Activated T-helper 1 cell treated with anti-CD3 and anti-CD28 coated beads, Interleukin-2, amount 50 U/mL, for 16 hours (primary cell): ENCODE measurements around the gene CHMP1A.
"Not testable (repeated sequence)": the region's sequence is repeated elsewhere in the genome, so short reads cannot be mapped to it uniquely, and the experiment has no call there.

Source experiments
- DNase-seq, 2 donors: peaks; one replicate each; pipeline ENCODE4 v3.0.0-alpha.2; 2020; ENCODE audit warnings: low read depth in 1 of 2, low spot score in 1 of 2

The CHMP1A gene

DNA sequence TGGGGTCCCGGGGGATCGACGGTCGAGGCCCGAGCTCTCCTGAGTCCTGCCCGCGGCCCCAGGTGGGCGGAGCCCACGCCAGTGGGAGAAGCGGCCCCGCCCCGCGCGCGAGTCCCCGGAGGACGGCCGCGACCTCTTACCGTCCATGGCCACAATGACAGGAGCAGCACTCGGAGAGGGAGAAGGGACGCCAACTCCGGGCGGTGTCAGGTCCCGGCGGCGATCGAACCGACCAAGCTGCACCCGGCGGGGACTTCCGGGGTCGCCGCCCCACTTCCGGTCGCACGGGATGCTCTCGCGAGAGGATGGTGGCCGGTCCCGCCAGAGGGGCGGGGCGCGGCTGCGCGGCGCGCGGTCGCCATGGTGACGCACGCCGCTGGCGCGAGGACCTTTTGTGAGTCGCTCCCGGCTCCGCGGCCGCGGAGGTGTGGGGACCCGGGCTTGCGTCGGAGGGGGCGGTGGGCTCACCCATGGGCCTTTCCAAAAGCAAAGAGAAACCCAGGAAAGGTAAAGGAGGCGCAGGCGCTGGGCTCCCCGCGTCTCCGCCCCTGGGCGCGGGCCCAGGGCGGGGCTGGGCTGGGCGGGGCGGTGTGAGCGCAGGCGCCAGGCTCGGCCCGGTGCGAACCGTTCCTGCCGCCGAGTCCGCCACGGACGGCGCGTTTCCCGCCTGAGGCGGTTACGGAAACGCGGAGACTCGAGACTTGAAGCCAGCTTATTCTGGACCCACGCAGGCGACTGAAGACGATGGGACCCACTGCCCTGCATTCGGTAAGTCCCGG, at the start of gene CHMP1A, which contains the start of gene SPATA33:
CHMP1A (minus strand) TSS at position 267 of the 779 bp plus-strand sequence; CDS start at position 147, 120 bp downstream.
SPATA33 (plus strand) TSS at position 395 of the 779 bp plus-strand sequence; CDS start at position 471, 76 bp downstream.
- peak; percentile 84 to 91 for DNase-seq

DNA sequence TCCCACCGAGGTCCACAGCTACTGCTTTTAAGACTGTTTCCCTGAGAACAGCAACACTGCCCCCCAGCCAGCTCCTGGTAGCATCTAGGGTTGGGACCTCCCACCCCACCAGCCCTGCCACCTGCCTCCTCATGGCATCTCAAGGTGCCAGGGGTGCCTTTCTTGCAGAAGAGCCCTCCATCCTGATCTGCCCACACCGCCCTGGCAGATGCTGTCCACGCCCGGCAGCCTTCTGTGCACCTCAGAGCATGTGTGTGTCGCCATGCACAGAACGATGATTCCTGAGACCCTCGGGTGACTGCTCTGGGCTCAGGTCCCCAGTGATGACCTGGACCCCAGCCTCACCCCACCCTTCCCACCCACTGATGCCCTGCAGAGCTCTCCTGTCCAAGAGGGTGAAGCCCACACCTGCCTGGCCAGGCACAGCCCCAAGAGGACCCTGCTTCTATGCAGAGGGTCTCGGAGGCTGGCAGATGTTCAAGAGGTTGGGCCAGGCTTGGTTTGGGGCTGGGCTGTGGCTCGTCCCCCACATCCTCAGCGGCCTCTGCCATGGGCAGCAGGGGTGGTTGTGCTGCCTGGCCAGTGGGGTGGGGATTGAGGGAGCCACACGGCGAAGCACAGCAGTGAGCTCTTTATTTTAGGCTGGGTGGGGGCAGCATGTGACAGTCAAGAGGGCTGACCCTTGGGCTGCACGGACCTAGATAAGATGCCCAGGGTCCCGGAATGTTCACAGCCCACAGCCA, 49.2 kb upstream of the CHMP1A start:
- no peak for DNase-seq

DNA sequence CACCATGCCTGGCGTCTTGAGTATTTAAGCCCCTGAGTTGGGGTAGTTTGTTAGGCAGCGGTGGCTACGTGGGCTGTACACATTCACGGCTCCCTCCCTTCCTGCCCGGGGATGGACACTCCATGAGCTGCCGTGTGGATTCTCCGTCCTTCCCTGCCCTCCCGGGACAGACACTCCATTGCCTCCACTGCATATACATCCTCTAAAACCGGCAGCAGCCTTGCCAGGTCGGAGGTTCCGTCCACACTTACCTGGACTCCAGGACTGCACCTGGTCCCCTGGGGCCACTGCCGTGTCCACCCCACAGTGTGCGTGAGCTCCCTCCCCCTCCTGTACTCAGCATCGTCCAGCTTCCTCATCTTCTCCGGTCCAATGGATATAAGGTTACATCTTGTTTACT, 47.5 kb upstream of the CHMP1A start:
- no peak for DNase-seq

- DNase-seq, result no peak
Measured at GRCh38 chr16:89704281-89704680, 46.8 kb upstream of the CHMP1A start.

DNA sequence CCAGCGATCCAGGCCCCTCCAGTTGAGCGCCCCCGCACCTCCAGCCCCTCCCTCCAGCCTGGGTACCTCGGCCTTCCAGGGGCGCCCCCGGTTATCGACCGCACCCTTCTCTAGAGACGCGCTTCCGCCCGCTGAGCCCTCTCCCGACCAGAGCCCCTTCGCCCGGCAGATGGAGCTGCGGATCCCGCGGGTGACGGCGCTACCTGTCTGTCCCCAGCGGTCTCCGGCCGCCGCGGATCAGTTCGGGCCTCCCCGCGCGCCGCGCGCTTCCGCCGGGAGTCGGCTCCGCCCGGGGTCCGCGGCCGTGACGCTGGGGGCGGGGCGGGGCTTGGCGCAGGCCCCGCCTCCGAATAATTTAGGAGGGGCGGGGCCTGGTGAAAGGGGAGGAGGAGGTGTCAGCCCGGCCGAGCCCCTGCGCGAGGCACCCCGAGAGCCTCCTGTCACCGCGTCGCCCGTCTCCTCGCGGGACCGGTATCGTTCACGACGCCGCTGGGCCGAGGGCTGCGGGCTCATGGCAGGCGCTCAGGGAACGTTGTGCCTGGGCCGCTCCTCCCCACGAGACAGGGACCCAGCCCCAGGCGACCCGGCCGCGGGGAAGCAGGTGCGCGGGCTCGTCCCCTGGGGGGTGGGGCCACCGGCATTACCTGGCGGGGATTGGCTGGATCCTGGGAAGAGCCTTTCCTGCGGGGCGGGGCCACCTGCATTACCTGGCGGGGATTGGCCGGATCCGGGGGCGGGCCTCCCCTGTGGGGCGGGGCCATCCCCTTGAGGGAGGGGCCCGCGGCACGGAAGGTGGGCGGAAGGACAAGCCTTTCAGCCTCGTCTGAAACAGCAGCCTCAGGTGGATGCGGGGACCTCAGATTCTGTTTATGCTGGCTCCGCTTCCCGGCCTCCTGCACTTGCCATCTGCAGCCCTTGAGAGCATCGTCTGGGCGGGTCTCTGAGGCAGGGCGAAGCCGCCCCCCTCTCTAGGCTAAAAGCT, 44.2 kb upstream of the CHMP1A start, which contains the start of gene SPATA2L:
SPATA2L (minus strand) TSS at position 281 of the 982 bp plus-strand sequence. CDS start 473 bp downstream, outside the sequence.
- peak; percentile 95 to 98 for DNase-seq

DNA sequence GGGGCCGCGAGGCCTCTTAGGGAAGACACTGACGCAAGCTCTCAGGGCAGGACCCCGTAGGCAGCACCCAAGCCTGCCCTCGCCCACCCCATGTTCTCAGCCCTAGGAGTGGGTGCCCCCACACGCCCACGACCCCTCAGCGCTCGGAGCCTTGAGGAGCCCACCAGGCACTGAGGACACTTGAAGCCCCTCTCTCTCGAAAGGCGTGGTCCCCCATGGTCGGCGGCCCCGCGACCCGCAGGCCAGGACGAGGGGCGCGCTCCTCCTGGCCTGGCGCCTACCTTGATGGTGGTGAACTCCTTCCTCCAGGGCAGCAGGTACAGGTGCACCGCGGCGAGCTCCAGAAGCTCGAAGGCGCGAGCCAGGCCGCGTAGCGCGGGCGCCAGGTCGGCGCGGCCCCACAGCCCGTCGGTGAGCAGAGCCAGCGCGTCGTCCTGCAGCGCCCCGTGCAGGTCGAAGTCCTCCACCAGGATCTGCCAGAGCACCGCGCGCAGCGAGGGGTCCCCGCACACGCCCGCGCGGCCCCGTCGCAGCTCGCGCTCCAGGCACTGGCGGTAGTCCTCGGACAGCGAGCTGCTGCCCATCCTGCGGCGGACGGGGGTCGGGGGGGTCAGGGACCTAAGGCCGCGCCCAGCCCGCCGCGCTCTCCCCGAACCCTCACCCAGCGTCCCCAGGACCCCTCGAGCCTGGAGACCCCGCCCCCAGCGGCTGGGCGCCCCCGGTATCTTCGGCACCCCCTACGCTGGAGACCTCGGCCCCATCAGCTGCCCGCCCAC, 43.3 kb upstream of the CHMP1A start:
- DNase-seq, result peak in 1 of 2 donors; percentile 29

- DNase-seq, result peak; percentile 90 to 95
Measured at GRCh38 chr16:89700100-89700648, 42.7 kb upstream of the CHMP1A start.

DNA sequence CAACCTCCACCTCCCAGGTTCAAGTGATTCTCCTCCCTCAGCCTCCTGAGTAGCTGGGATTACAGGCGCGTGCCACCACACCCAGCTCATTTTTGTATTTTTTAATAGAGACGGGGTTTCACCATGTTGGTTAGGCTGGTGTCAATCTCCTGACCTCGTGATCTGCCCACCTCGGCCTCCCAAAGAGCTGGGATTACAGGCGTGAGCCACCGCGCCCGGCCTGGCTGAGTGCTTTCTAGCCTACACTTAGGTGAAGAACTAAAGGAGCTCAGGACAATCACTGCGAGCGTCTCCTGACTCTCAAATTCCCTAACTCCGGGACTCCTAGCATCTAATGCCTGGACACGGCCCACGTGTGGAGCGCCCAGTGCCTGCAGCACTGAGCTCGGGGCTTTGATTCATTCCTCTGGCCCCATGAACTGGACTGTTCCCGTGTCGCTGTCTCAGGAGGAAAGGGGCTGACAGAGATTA, 42.2 kb upstream of the CHMP1A start:
- DNase-seq, result not testable (repeated sequence)

DNA sequence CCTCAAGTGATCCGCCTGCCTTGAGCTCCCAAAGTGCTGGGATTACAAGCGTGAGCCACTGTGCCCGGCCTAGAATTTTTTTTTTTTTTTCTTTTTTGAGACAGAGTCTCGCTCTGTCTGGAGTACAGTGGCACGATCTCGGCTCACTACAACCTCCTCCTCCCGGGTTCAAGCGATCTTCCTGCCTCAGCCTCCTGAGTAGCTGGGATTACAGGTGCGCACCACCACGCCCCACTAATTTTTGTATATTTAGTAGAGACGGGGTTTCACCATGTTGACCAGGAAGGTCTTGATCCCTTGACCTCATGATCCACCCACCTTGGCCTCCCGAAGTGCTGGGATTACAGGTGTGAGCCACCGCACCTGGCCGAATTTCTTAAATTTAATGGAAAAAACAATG, 41.2 kb upstream of the CHMP1A start:
- DNase-seq, result not testable (repeated sequence)

- DNase-seq, result no peak
Measured at GRCh38 chr16:89697616-89698331, 40.3 kb upstream of the CHMP1A start.

GRCh38 chr16:89697161-89697615, 39.7 kb upstream of the CHMP1A start:
- no peak for DNase-seq

DNA sequence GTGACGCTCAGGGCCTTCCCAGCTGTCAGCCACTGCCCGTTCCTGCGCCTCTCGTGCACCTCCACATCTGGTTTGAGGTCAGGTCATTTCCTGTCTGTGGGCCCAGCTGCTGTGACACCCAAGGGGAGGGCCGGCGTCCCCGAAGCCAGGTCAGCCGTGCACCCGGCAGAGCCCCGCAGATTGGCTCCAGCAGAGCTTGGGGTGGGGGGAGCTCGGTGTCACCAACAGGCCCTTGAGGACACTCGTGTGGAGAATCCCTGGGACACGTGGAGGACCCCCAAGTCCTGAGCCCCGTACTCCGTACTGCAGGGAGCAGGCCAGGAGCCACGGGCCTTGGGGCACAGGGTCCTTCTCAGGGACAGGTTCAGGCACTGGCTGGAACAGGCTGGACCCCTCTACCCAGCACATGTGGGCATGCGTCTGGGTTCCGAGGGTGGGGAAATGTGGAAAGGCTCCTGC, 39.2 kb upstream of the CHMP1A start:
- DNase-seq, result no peak

- no peak for DNase-seq
Measured at GRCh38 chr16:89695875-89696669, 38.6 kb upstream of the CHMP1A start.

DNA sequence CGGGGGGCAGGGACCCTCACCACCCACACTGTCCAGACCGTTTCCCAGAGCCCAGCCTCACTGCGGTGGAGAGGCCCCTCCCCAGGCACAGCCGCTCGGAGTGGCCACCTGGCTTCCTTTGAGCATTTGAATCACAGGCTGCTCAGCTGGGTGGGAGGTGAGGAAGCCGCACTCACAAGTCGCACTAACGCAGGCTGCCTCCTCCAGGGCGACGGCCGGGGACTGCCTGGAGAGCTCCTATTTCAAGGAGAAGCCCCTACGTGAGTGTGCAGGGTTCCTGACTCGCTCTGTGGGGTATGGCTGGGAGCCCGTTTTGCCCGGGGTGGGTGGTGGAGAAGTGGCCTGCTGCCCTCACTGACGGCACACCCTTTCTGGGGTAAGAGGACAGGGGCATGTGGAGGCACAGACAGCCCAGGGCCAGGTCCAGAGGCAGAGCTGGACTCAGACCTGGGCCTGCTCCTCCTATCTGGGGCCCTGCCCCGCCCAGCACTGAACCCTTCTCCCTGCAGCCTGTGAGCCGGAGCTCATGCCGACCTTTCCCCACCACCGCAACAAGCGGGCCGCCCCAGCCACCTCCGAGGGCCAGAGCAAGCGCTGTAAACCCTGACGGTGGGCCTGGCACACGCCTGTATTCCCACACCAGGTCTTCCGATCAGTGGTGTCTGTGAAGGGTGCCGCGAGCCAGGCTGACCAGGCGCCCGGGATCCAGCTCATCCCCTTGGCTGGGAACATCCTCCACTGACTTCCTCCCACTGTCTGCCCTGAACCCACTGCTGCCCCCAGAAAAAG, 37.8 kb upstream of the CHMP1A start:
- no peak for DNase-seq

DNA sequence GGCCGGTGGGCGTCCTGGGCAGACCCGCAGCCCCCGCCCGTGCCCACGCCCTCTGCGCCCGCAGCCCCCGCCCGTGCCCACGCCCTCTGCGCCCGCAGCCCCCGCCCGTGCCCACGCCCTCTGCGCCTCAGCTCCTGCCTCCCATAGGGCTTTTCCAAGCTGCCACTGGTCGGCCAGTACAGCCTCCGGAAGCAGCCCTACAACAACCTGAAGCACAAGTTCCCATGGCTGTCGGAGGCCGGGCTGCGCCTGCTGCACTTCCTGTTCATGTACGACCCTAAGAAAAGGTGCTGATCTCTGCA, 37.2 kb upstream of the CHMP1A start:
- DNase-seq, result not testable (repeated sequence)

DNA sequence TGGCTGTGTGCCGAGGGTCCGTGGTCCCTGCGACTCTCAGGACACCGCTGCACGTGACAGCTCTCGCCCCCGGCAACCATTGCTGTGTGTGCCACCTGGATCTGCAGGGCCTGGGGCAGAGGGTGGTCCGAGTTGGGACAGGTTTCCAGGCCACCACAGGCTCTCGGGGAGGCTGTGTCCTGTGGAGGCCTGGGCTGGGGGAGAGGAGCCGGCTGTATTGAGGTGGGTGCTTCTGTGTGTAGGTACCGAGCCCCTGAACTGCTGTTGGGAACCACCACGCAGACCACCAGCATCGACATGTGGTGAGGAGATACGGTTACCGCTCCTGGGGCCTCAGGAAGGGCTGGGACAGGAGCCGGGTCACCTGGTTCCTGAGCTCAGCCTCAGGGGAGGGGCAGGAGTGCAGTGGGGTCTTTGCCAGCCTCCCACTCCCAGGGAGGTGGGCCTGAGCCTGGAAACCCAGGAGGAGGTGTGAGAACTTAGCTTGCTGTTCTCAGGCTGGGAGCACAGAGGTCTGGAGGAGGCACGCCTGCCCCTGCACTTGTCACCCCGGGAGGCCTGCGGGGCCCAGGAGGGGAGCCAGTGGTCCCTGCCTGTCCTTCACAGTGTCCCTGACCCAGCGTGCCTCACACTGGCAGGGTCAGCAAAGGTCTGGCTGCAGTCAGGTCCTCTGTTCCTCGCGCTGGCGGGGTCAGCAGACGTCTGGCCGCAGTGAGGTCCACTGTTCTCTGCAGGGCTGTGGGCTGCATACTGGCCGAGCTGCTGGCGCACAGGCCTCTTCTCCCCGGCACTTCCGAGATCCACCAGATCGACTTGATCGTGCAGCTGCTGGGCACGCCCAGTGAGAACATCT, 36.6 kb upstream of the CHMP1A start:
- DNase-seq, result no peak
